ENCODE measurements around the gene OAT. TPM values are rescaled to one million over a fixed set of nuclear protein-coding genes. Genes with fewer than 3 reads are reported as not detected.

OAT gene
- polyA plus RNA-seq, 1 experiment: 112 TPM

- Histone ChIP-seq H3K36me3 (ENCODE audit: control insufficient read depth, insufficient read depth, low read length) (0 out of 2 replicates have a peak, but pooled peaks cover 1% of the 10 kb centered on the region), H3K4me3 (ENCODE audit: low read depth, low read length) (no peak overlapping the region), H3K27me3 (ENCODE audit: control insufficient read depth, insufficient read depth, low read length) (no peaks in the 10 kb centered on the region)
- POLR2A ChIA-PET: no interaction called here
- TF ChIP-seq CTCF (IDR thresholded peaks at IDR 0.05; ENCODE audit: insufficient read depth, low read depth, low read length): no peak
- DNase-seq (ENCODE audit: low read depth): no peak
- CTCF ChIA-PET: interaction anchor here (0.9 kb wide), 1 partner anchor 61 kb away, joined by 4 read pairs; no protein-coding TSS in a partner anchor
Observed at GRCh38 chr10:124464028-124464965, 45.6 kb upstream of the OAT start.

- ChIA-PET CTCF (no interaction called here), POLR2A (interaction anchor here (0.9 kb wide), 1 partner anchor 43 kb away, joined by 3 read pairs; the partner anchor contains the start of gene OAT)
- Histone ChIP-seq H3K36me3 (ENCODE audit: control insufficient read depth, insufficient read depth, low read length) (0 out of 2 replicates have a peak, but pooled peaks cover 1% of the 10 kb centered on the region), H3K4me3 (ENCODE audit: low read depth, low read length) (peak overlapping the region; percentile 74), H3K27me3 (ENCODE audit: control insufficient read depth, insufficient read depth, low read length) (no peaks in the 10 kb centered on the region)
- TF ChIP-seq CTCF (IDR thresholded peaks at IDR 0.05; ENCODE audit: insufficient read depth, low read depth, low read length): no peak
- no peak for DNase-seq (ENCODE audit: low read depth)
Observed at GRCh38 chr10:124462348-124462695, 43.6 kb upstream of the OAT start.

GRCh38 chr10:124461642-124462347 is 43.1 kb upstream of the OAT start, which contains the start of gene LHPP:
LHPP (plus strand) TSS chr10:124461823; CDS start chr10:124461863, 40 bp downstream.
- POLR2A ChIA-PET: interaction anchor here (0.7 to 0.9 kb wide), 3 partner anchors 43 to 199 kb away, joined by 3 to 4 read pairs (median 3); partner anchors contain the start of gene OAT
- Histone ChIP-seq H3K4me3 (ENCODE audit: low read depth, low read length) (peak within 1 kb of the TSS; percentile 74), H3K27me3 (ENCODE audit: control insufficient read depth, insufficient read depth, low read length) (no peaks in the 10 kb centered on the region; the same call in 1 of the 2 replicates), H3K36me3 (ENCODE audit: control insufficient read depth, insufficient read depth, low read length) (0 out of 2 replicates have a peak, but pooled peaks cover 1% of the 10 kb centered on the region)
- TF ChIP-seq CTCF (IDR thresholded peaks at IDR 0.05; ENCODE audit: insufficient read depth, low read depth, low read length): no peak
- CTCF ChIA-PET: interaction anchor here (0.9 kb wide), 1 partner anchor 11 kb away, joined by 4 read pairs; no protein-coding TSS in a partner anchor
- DNase-seq (ENCODE audit: low read depth): peak; percentile 18

GRCh38 chr10:124460144-124460543 is 41.4 kb upstream of the OAT start:
- 0 out of 2 replicates have a peak, but pooled peaks cover 1% of the 10 kb centered on the region for H3K36me3 ChIP-seq (ENCODE audit: control insufficient read depth, insufficient read depth, low read length)
- peaks cover 4% of the 10 kb centered on the region for H3K27me3 ChIP-seq (ENCODE audit: control insufficient read depth, insufficient read depth, low read length)
- CTCF ChIA-PET: interaction anchor here (0.6 kb wide), 2 partner anchors 9 to 1229 kb away, joined by 3 read pairs; no protein-coding TSS in a partner anchor
- no peak for DNase-seq (ENCODE audit: low read depth)
- POLR2A ChIA-PET: no interaction called here
- TF ChIP-seq CTCF (IDR thresholded peaks at IDR 0.05; ENCODE audit: insufficient read depth, low read depth, low read length): no peak
- no peak overlapping the region for H3K4me3 ChIP-seq (ENCODE audit: low read depth, low read length)

GRCh38 chr10:124459395-124459794 is 40.7 kb upstream of the OAT start:
- no peak overlapping the region for H3K4me3 ChIP-seq (ENCODE audit: low read depth, low read length)
- no peak for DNase-seq (ENCODE audit: low read depth)
- no peak for TF ChIP-seq CTCF (IDR thresholded peaks at IDR 0.05; ENCODE audit: insufficient read depth, low read depth, low read length)
- H3K27me3 ChIP-seq (ENCODE audit: control insufficient read depth, insufficient read depth, low read length): peaks cover 8% of the 10 kb centered on the region
- ChIA-PET CTCF (no interaction called here), POLR2A (no interaction called here)
- H3K36me3 ChIP-seq (ENCODE audit: control insufficient read depth, insufficient read depth, low read length): 0 out of 2 replicates have a peak, but pooled peaks cover 1% of the 10 kb centered on the region
